H9 (cell line): ENCODE measurements around the gene OR6N1. TPM values are rescaled to one million over a fixed set of nuclear protein-coding genes. Genes with fewer than 3 reads are reported as not detected.

Experiments
- DNase-seq: peaks from one replicate; pipeline ENCODE4 v3.0.0-alpha.2; 2017
- H2AFZ ChIP-seq: one replicate; pipeline ENCODE4 v1.6.1; 2013; ENCODE audit warnings: mild to moderate bottlenecking, low read length, control low read depth, moderate library complexity
- H2AK5ac ChIP-seq: 2 replicates; pipeline ENCODE4 v1.6.1; 2013; ENCODE audit warnings: low read length, control low read depth, mixed read lengths; ENCODE audit not compliant: insufficient read length
- H2BK120ac ChIP-seq: one replicate; pipeline ENCODE4 v1.6.1; 2013; ENCODE audit warnings: low read depth, mild to moderate bottlenecking, low read length, control low read depth, inconsistent platforms; ENCODE audit not compliant: poor library complexity, severe bottlenecking
- H2BK12ac ChIP-seq: 2 replicates; pipeline ENCODE4 v1.6.1; 2013; ENCODE audit warnings: low read length, control low read depth, mixed read lengths, low read depth; ENCODE audit not compliant: insufficient read length
- H2BK15ac ChIP-seq: 2 replicates; pipeline ENCODE4 v1.6.1; 2013; ENCODE audit warnings: low read depth, low read length, control low read depth
- H2BK20ac ChIP-seq: one replicate; pipeline ENCODE4 v1.6.1; 2013; ENCODE audit warnings: low read depth, mild to moderate bottlenecking, low read length, control low read depth, inconsistent platforms; ENCODE audit not compliant: poor library complexity, severe bottlenecking
- H2BK5ac ChIP-seq: 2 replicates; pipeline ENCODE4 v1.6.1; 2013; ENCODE audit warnings: low read length, control low read depth, mixed read lengths; ENCODE audit not compliant: insufficient read length
- H3K14ac ChIP-seq: 2 replicates; pipeline ENCODE4 v1.6.1; 2013; ENCODE audit warnings: low read length, control low read depth; ENCODE audit not compliant: insufficient read depth
- H3K18ac ChIP-seq: 2 replicates; pipeline ENCODE4 v1.6.1; 2013; ENCODE audit warnings: low read depth, mild to moderate bottlenecking, mixed read lengths, low read length, control low read depth; ENCODE audit not compliant: insufficient read length
- H3K23ac ChIP-seq: 2 replicates; pipeline ENCODE4 v1.6.1; 2013; ENCODE audit warnings: low read length, control low read depth, mixed read lengths, low read depth; ENCODE audit not compliant: insufficient read length
- H3K23me2 ChIP-seq: 2 replicates; pipeline ENCODE4 v1.6.1; 2013; ENCODE audit warnings: low read depth, mild to moderate bottlenecking, mixed read lengths, low read length, control low read depth; ENCODE audit not compliant: insufficient read length, poor library complexity, severe bottlenecking
- H3K27ac ChIP-seq: 2 replicates; pipeline ENCODE4 v1.5.1; 2013; ENCODE audit warnings: low read length, control low read depth, mixed read lengths, low read depth; ENCODE audit not compliant: insufficient read length
- H3K27me3 ChIP-seq: 2 replicates; pipeline ENCODE4 v1.6.1; 2013; ENCODE audit warnings: low read length, control low read depth, inconsistent platforms; ENCODE audit not compliant: insufficient read depth
- H3K4ac ChIP-seq: 2 replicates; pipeline ENCODE4 v1.6.1; 2013; ENCODE audit warnings: low read depth, mild to moderate bottlenecking, control low read depth, inconsistent platforms, low read length, moderate library complexity
- H3K4me1 ChIP-seq: 2 replicates; pipeline ENCODE4 v1.6.1; 2013; ENCODE audit warnings: low read length, control low read depth, inconsistent platforms; ENCODE audit not compliant: insufficient read depth
- H3K4me2 ChIP-seq: 2 replicates; pipeline ENCODE4 v1.6.1; 2013; ENCODE audit warnings: low read length, control low read depth, mixed read lengths; ENCODE audit not compliant: insufficient read length, insufficient read depth
- H3K56ac ChIP-seq: 2 replicates; pipeline ENCODE4 v1.6.1; 2013; ENCODE audit warnings: low read depth, mild to moderate bottlenecking, mixed read lengths, low read length, control low read depth; ENCODE audit not compliant: insufficient read length
- H3K79me1 ChIP-seq: 2 replicates; pipeline ENCODE4 v1.6.1; 2013; ENCODE audit warnings: low read depth, mild to moderate bottlenecking, moderate library complexity, low read length, control low read depth, inconsistent platforms; ENCODE audit not compliant: insufficient read depth, poor library complexity, severe bottlenecking
- H3K79me2 ChIP-seq: 2 replicates; pipeline ENCODE4 v1.6.1; 2013; ENCODE audit warnings: low read length, control low read depth, inconsistent platforms; ENCODE audit not compliant: insufficient read depth
- H3K9ac ChIP-seq: 2 replicates; pipeline ENCODE4 v1.6.1; 2013; ENCODE audit warnings: low read length, control low read depth, mixed read lengths; ENCODE audit not compliant: insufficient read length; ENCODE audit errors: extremely low read depth
- H3K9me3 ChIP-seq: one replicate; pipeline ENCODE4 v1.6.1; 2013; ENCODE audit warnings: low read depth, low read length, inconsistent platforms; ENCODE audit not compliant: control insufficient read depth
- H3T11ph ChIP-seq: one replicate; pipeline ENCODE4 v1.6.1; 2013; ENCODE audit warnings: mild to moderate bottlenecking, low read length, control low read depth, inconsistent platforms
- H4K20me1 ChIP-seq: one replicate; pipeline ENCODE4 v1.6.1; 2013; ENCODE audit not compliant: control insufficient read depth, insufficient read length, insufficient read depth
- H4K5ac ChIP-seq: 2 replicates; pipeline ENCODE4 v1.6.1; 2013; ENCODE audit warnings: low read depth, mild to moderate bottlenecking, mixed read lengths, low read length, control low read depth; ENCODE audit not compliant: insufficient read length
- H4K8ac ChIP-seq: replicated peaks from 2 replicates; pipeline ENCODE4 v1.6.1; 2013; ENCODE audit warnings: low read length, control low read depth, mixed read lengths, low read depth; ENCODE audit not compliant: insufficient read length
- H4K91ac ChIP-seq: 2 replicates; pipeline ENCODE4 v1.6.1; 2013; ENCODE audit warnings: low read depth, mild to moderate bottlenecking, moderate library complexity, mixed read lengths, low read length, control low read depth; ENCODE audit not compliant: insufficient read length
- H3K27ac Mint-ChIP-seq, 3 experiments: 2 replicates in 2 of 3; 3 replicates in 1 of 3; pipeline ENCODE4 v1.8.0; 2020 to 2021; ENCODE audit warnings: mixed read lengths in 3 of 3, mild to moderate bottlenecking in 1 of 3, moderate library complexity in 1 of 3
- H3K27me3 Mint-ChIP-seq: 2 replicates; pipeline ENCODE4 v1.8.0; 2021; ENCODE audit warnings: low read depth, mild to moderate bottlenecking, moderate library complexity, mixed read lengths
- H3K36me3 Mint-ChIP-seq, 3 experiments: 2 replicates in 2 of 3; 3 replicates in 1 of 3; pipeline ENCODE4 v1.8.0; 2020 to 2021; ENCODE audit warnings: low read depth in 3 of 3, mixed read lengths in 3 of 3; ENCODE audit not compliant: insufficient read depth in 1 of 3
- H3K4me1 Mint-ChIP-seq, 2 experiments: 2 replicates each; pipeline ENCODE4 v1.8.0; 2020; ENCODE audit warnings: mixed read lengths in 2 of 2
- H3K4me3 Mint-ChIP-seq, 2 experiments: 2 replicates in 1 of 2; 3 replicates in 1 of 2; pipeline ENCODE4 v1.8.0; 2020 to 2021; ENCODE audit warnings: mild to moderate bottlenecking in 2 of 2, mixed read lengths in 2 of 2, moderate library complexity in 1 of 2
- H3K9me3 Mint-ChIP-seq, 2 experiments: 2 replicates in 1 of 2; 3 replicates in 1 of 2; pipeline ENCODE4 v1.8.0; 2020; ENCODE audit warnings: mild to moderate bottlenecking in 2 of 2, mixed read lengths in 2 of 2, moderate library complexity in 1 of 2
- total RNA-seq: library from RNA; stranded (reverse); gene quantifications from 2 replicates; pipeline ENCODE4 v1.2.1, GENCODE V29; 2021
- TF ChIP-seq, protein P1 (sequence below): fragments of 200-600 bp; sonication (generic); conservative IDR thresholded peaks from 3 replicates; pipeline ENCODE4 v1.8.0; 2021; ENCODE audit warnings: antibody characterized with exemption, mild to moderate bottlenecking

Gene OR6N1
- total RNA-seq, 1 experiment from 2014 or later, result not detected

- H3K79me2 ChIP-seq, result no peaks in the 10 kb centered on the region
- H3K79me1 ChIP-seq, result no peaks in the 10 kb centered on the region
- H3K27me3 Mint-ChIP-seq, result no peaks in the 10 kb centered on the region
- no peak overlapping the region for H3K56ac ChIP-seq
- H3K23ac ChIP-seq, result no peak overlapping the region
- H2BK12ac ChIP-seq, result no peak overlapping the region
- TF ChIP-seq, protein P1, sequence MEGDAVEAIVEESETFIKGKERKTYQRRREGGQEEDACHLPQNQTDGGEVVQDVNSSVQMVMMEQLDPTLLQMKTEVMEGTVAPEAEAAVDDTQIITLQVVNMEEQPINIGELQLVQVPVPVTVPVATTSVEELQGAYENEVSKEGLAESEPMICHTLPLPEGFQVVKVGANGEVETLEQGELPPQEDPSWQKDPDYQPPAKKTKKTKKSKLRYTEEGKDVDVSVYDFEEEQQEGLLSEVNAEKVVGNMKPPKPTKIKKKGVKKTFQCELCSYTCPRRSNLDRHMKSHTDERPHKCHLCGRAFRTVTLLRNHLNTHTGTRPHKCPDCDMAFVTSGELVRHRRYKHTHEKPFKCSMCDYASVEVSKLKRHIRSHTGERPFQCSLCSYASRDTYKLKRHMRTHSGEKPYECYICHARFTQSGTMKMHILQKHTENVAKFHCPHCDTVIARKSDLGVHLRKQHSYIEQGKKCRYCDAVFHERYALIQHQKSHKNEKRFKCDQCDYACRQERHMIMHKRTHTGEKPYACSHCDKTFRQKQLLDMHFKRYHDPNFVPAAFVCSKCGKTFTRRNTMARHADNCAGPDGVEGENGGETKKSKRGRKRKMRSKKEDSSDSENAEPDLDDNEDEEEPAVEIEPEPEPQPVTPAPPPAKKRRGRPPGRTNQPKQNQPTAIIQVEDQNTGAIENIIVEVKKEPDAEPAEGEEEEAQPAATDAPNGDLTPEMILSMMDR, result no peak
- no peak overlapping the region for H3K4ac ChIP-seq
- H2AFZ ChIP-seq, result no peak overlapping the region
- H3T11ph ChIP-seq, result no peak overlapping the region
- no peak overlapping the region for H4K91ac ChIP-seq
- no peaks in the 10 kb centered on the region for H4K20me1 ChIP-seq
- no peak overlapping the region for H2AK5ac ChIP-seq
- no peak overlapping the region for H2BK20ac ChIP-seq
- no peak overlapping the region for H2BK120ac ChIP-seq
- H3K14ac ChIP-seq, result no peak overlapping the region
- H2BK15ac ChIP-seq, result no peak overlapping the region
- no peak overlapping the region for H3K27ac Mint-ChIP-seq
- H3K9me3 Mint-ChIP-seq, result no peaks in the 10 kb centered on the region
- no peak overlapping the region for H4K5ac ChIP-seq
- H2BK5ac ChIP-seq, result no peak overlapping the region
- no peak overlapping the region for H3K4me2 ChIP-seq
- no peaks in the 10 kb centered on the region for H3K23me2 ChIP-seq
- no peak overlapping the region for H3K9ac ChIP-seq
- H3K4me3 Mint-ChIP-seq, result no peak overlapping the region
- no peak overlapping the region for H3K27ac ChIP-seq
- H3K9me3 ChIP-seq, result no peaks in the 10 kb centered on the region
- H4K8ac ChIP-seq, result no peak overlapping the region
- H3K27me3 ChIP-seq, result no peaks in the 10 kb centered on the region
- no peak overlapping the region for H3K18ac ChIP-seq
- no peaks in the 10 kb centered on the region for H3K4me1 ChIP-seq
- DNase-seq, result no peak
- no peaks in the 10 kb centered on the region for H3K4me1 Mint-ChIP-seq
- no peaks in the 10 kb centered on the region for H3K36me3 Mint-ChIP-seq
Measured at GRCh38 chr1:158735848-158736247, 36.1 kb downstream of the OR6N1 start.
